HG03520 (cell line): Measurements from ENCODE around the gene LRRC73.
A peak's percentile ranks its signal among the peaks of the same experiment; 100 is the strongest.
"Not testable (repeated sequence)": the region's sequence is repeated elsewhere in the genome, so short reads cannot be mapped to it uniquely, and the experiment has no call there.

Experiments used
- ATAC-seq: cut with Tn5 transposase; IDR thresholded peaks from one replicate; pipeline ENCODE4 v1.9.1; 2021; ENCODE audit warnings: mild to moderate bottlenecking, moderate library complexity; ENCODE audit not compliant: unreplicated experiment

The LRRC73 gene

GRCh38 chr6:43509984-43510826 lies at the start of gene LRRC73:
Gene LRRC73 (minus strand): TSS chr6:43510346. CDS start chr6:43509785, 561 bp downstream.
- no peak for ATAC-seq

GRCh38 chr6:43559328-43559727 lies 49.2 kb upstream of the LRRC73 start:
- ATAC-seq, result no peak

- not testable (repeated sequence) for ATAC-seq
These were observed 47.5 kb upstream of the LRRC73 start for GRCh38 chr6:43557620-43558019.

- ATAC-seq, result no peak
These were observed 37.1 kb upstream of the LRRC73 start for GRCh38 chr6:43547222-43547621.

- no peak for ATAC-seq
These were observed 34.3 kb upstream of the LRRC73 start for GRCh38 chr6:43544461-43544860.

- no peak for ATAC-seq
These were observed 31.8 kb upstream of the LRRC73 start for GRCh38 chr6:43541774-43542471.

- no peak for ATAC-seq
These were observed 30.4 kb upstream of the LRRC73 start for GRCh38 chr6:43540507-43540906.

GRCh38 chr6:43539409-43539808 lies 29.3 kb upstream of the LRRC73 start:
- not testable (repeated sequence) for ATAC-seq

GRCh38 chr6:43538986-43539385 lies 28.8 kb upstream of the LRRC73 start:
- ATAC-seq, result not testable (repeated sequence)

GRCh38 chr6:43532201-43532600 lies 22.1 kb upstream of the LRRC73 start:
- ATAC-seq, result no peak

GRCh38 chr6:43524483-43524961 lies 14.4 kb upstream of the LRRC73 start:
- no peak for ATAC-seq

GRCh38 chr6:43523284-43523683 lies 13.1 kb upstream of the LRRC73 start:
- ATAC-seq, result no peak

GRCh38 chr6:43522547-43523261 lies 12.6 kb upstream of the LRRC73 start:
- no peak for ATAC-seq

- no peak for ATAC-seq
These were observed 11.7 kb upstream of the LRRC73 start for GRCh38 chr6:43521836-43522235.

- no peak for ATAC-seq
These were observed 10.0 kb upstream of the LRRC73 start for GRCh38 chr6:43520097-43520496.

- no peak for ATAC-seq
These were observed 7.6 kb upstream of the LRRC73 start for GRCh38 chr6:43517505-43518357.

- peak; percentile 80 for ATAC-seq
These were observed 6.8 kb upstream of the LRRC73 start, which contains the start of the genes POLR1C and YIPF3 for GRCh38 chr6:43516697-43517504. Gene POLR1C (plus strand): TSS chr6:43517089. CDS start chr6:43517110, 21 bp downstream. Gene YIPF3 (minus strand): TSS chr6:43516926. CDS start chr6:43516807, 119 bp downstream.

GRCh38 chr6:43516367-43516696 lies 6.2 kb upstream of the LRRC73 start:
- ATAC-seq, result no peak

GRCh38 chr6:43515808-43516207 lies 5.7 kb upstream of the LRRC73 start:
- ATAC-seq, result no peak
